ENCODE results near the gene HOXA7. TPM values are rescaled to one million over a fixed set of nuclear protein-coding genes. Genes with fewer than 3 reads are reported as not detected.
A peak's percentile ranks its signal among the peaks of the same experiment; 100 is the strongest.

The HOXA7 gene
- total RNA-seq, 1 donor from 2014 or later: 1.4 TPM

DNA sequence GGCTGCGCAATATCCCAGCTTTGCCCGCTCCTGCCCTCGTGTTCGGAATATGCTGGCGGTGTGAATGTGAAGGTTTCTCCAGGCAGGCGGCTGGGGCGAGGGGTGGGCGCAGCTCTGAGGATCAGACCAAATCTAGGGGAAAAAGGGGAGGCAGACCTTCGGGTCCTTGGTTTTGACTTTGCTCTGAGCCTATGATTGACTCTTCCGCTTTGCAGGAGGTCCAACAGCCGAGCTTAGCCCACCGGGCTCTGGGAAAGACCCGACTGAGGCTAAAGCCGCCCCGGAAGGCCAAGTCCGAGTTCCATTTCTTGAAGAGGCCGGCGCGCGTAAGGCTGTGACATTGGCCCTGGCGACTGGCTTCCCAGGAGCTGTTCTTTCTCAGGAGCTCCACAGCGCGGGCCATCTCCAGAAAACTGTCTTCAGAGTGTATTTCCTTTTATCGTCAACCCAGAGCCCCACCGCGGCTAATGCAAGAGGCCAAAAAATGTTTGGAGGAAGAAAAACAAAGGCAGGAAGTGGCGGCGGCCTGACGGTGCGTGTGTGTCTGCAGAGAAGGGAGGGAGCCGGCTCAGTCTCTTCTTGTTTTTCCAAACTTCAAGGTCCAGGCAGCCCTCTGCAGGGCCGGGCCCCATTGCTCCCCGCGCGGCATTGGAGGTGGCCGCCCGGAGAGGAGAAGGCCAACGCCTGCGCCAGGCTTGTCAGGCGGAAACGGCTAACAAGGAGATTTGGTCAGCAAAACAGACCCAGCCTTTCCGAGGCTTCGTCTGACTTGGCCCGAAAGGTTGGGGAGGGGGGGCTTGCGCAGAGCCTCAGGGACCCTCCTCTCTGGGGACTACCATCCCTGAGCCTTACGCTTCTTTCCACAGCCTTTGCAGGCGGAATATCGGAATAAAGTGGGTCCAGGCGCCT, 32.2 kb upstream of the HOXA7 start:
- Mint-ChIP-seq H3K27me3 (peaks cover 95% of the 10 kb centered on the region), H3K9me3 (ENCODE audit: low read depth) (no peaks in the 10 kb centered on the region), H3K4me1 (ENCODE audit: low read depth) (peaks cover 6% of the 10 kb centered on the region), H3K27ac (no peak overlapping the region), H3K36me3 (ENCODE audit: insufficient read depth) (no peaks in the 10 kb centered on the region), H3K4me3 (ENCODE audit: low read depth) (peak overlapping the region; percentile 9)
- DNase-seq (ENCODE audit: low spot score, unreplicated experiment): no peak
- no peak for TF ChIP-seq CTCF (IDR thresholded peaks at IDR 0.05; ENCODE audit: unreplicated experiment)

GRCh38 chr7:27187475-27188385, 31.3 kb upstream of the HOXA7 start:
- Mint-ChIP-seq H3K27ac (no peak overlapping the region), H3K9me3 (ENCODE audit: low read depth) (no peaks in the 10 kb centered on the region), H3K27me3 (peaks cover 97% of the 10 kb centered on the region), H3K4me1 (ENCODE audit: low read depth) (peaks cover 6% of the 10 kb centered on the region), H3K36me3 (ENCODE audit: insufficient read depth) (no peaks in the 10 kb centered on the region), H3K4me3 (ENCODE audit: low read depth) (no peak overlapping the region)
- no peak for TF ChIP-seq CTCF (IDR thresholded peaks at IDR 0.05; ENCODE audit: unreplicated experiment)
- DNase-seq (ENCODE audit: low spot score, unreplicated experiment): no peak

GRCh38 chr7:27186668-27187474, 30.4 kb upstream of the HOXA7 start:
- Mint-ChIP-seq H3K27me3 (peaks cover 99% of the 10 kb centered on the region), H3K9me3 (ENCODE audit: low read depth) (no peaks in the 10 kb centered on the region), H3K4me1 (ENCODE audit: low read depth) (peaks cover 6% of the 10 kb centered on the region), H3K36me3 (ENCODE audit: insufficient read depth) (no peaks in the 10 kb centered on the region), H3K27ac (no peak overlapping the region), H3K4me3 (ENCODE audit: low read depth) (no peak overlapping the region)
- DNase-seq (ENCODE audit: low spot score, unreplicated experiment): no peak
- TF ChIP-seq CTCF (IDR thresholded peaks at IDR 0.05; ENCODE audit: unreplicated experiment): no peak

DNA sequence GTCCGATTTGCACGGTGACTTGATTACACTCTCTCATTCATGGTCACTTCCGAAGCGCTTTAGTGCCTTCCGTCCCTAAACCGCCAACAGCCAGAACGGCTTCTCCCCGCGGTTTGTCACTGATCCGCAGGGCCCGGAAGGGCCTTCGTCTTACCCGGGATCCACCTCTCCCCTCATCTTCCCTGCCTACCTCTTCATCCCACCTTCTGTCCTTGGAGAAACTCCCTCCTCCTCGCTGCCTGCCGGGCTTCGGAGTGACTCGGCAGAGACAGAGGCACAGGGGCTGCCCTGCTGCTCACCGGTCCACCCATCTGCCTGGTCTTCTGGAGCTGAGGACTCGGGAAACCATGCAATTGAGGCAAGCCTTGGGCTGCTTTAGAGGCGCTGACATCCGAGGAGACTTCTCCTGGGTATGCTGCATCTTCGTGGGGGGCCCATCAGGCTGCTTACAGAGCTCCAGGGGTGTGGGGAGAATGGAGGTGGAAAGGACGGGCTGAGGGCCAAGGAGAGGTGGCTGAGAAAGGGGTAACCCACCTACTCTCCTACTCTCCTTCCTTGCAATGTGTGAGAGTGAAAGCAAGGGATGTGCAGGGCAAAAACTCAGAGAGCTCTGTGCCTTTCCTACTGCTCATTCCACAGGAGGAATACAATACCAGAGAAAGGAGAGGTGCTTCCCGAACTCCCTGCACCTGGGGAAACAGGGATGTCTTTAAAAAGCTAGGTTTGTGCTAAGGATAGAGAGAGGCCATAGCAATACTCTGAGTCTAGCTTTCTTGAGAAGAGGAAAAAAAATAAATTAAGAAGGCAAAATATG, 29.6 kb upstream of the HOXA7 start:
- no peak overlapping the region for H3K27ac Mint-ChIP-seq

More for the DNA sequence above, 29.6 kb upstream of the HOXA7 start:
- peaks cover 99% of the 10 kb centered on the region for H3K27me3 Mint-ChIP-seq
- no peaks in the 10 kb centered on the region for H3K9me3 Mint-ChIP-seq (ENCODE audit: low read depth)
- peaks cover 6% of the 10 kb centered on the region for H3K4me1 Mint-ChIP-seq (ENCODE audit: low read depth)
- H3K4me3 Mint-ChIP-seq (ENCODE audit: low read depth): no peak overlapping the region
- no peak for TF ChIP-seq CTCF (IDR thresholded peaks at IDR 0.05; ENCODE audit: unreplicated experiment)
- no peaks in the 10 kb centered on the region for H3K36me3 Mint-ChIP-seq (ENCODE audit: insufficient read depth)
- no peak for DNase-seq (ENCODE audit: low spot score, unreplicated experiment)

All from progenitor cell of endocrine pancreas (in vitro differentiated cells).